Raji (cell line): Measurements from ENCODE around the gene POMP.

Experiments used
- POLR2A ChIP-seq: IDR thresholded peaks from 2 replicates; pipeline ENCODE4 v1.6.1; 2011; ENCODE audit warnings: low read depth, low read length, control low read depth; ENCODE audit not compliant: insufficient read depth

The POMP gene

GRCh38 chr13:28666897-28667488 is 8.1 kb downstream of the POMP start:
- TF ChIP-seq POLR2A, result no peak

- no peak for TF ChIP-seq POLR2A
Observed at GRCh38 chr13:28671126-28671792, 12.3 kb downstream of the POMP start.

DNA sequence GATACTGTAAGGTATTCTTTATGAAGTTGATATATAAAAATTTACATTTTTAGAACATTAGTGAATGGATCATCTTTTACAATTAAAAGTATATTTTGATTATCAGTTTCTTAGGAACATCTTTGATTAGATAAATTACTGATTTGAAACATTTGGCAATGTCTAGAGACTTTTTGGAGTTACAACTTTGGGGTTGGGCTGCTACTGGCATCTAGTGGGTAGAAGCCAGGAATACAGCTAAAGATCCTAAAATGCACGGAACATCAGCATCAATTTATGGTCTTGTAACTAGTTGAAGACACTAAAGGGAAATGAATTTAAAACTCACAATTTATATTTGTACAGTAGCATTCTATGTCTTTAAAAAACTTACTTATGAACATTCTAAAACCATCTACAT is 19.9 kb downstream of the POMP start:
- TF ChIP-seq POLR2A, result no peak

DNA sequence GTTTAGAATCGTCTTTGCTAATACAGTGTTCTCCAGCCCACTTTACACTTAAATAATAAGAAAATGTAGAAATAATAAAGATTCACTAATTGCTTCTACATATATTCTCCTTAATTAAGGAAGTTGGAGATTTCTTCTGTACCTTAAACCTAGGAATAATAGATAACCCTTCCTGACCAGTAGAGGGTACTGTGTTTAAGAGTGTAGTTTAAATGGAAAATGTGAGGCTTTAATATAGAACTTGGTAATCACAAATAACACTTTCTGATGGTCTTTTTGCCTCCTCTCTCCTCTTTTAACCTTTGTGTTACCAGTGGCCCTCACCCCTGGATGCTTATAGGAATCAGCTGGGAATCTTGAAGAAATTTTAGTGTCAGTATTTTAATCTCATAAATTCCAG is 20.7 kb downstream of the POMP start:
- no peak for TF ChIP-seq POLR2A

DNA sequence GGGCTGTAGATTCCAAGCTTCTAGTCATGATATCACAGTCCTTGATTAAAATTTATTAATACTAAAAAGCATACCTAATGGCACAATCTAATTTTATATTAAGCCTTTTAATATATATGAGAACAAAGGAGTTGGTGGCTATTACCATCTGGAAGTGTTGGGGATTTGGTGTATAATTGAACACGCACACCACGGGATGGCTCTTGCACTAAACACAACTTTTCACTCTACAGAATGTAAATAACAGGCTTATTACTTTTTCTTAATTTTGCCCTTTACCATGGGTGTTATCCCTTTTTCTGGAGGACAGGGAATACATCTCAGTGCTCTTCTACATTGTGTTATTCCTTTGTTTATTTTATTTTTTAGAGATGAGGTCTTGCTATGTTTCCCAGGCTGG is 21.6 kb downstream of the POMP start:
- TF ChIP-seq POLR2A, result no peak

- TF ChIP-seq POLR2A, result no peak
Observed at GRCh38 chr13:28684257-28684656, 25.3 kb downstream of the POMP start.

DNA sequence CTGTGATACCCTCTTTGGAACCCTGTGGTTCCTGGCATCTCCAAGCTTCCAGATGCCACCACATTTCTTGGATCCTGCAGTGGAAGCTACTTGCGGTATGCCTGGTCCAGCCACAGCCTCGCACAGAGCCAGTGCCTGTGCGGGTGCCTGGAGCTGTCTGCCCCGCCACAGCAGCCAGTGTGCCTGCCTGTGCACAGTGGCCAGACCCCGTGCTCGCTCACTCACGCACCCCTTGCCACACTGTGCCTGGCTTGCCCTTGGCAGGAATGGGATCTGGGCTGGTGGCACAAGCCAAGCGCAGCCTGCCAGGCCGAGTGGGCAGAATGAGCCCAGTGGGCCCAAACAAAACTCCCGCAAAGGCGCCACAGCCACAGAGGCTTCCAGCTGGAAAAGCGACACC is 26.2 kb downstream of the POMP start:
- no peak for TF ChIP-seq POLR2A

- TF ChIP-seq POLR2A, result no peak
Observed at GRCh38 chr13:28685892-28686291, 27.0 kb downstream of the POMP start.

DNA sequence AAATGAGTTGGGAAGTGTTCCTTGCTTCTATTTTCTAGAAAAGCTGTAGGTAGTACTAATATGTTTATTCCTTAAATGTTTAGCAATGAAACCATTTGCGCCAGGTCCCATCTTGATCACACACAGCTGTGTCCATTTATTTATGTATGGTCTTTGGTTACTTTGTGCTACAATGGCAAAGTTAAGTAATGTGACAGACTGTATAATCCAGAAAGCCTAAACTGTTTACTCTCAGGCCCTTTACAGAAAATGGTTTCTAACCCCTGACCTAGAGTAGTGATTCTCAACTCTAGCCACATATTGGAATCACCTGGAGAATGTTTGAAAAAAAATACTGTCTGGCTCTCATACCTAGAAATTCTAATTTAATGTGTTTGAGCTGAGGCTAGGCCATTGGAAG is 38.5 kb downstream of the POMP start:
- no peak for TF ChIP-seq POLR2A

DNA sequence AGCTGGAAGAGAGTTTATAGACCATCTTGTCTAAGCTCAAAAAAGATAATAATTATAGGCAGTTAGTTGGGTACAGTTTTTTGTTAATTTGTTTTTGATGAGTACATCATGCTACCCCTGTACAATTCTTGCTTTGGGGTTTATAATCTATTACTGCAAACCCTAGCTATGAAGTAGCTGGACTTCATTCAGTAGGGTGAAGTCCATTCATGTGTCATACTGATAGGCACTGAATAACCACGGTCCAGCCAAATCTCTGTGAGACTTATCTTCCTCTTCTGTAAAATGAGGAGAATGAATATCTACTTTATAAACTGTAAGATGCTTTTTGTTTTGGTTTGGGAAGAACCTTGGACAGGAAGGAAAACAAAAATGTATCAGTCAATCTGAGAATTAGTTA is 40.3 kb downstream of the POMP start:
- no peak for TF ChIP-seq POLR2A

- TF ChIP-seq POLR2A, result no peak
Observed at GRCh38 chr13:28704282-28704681, 45.4 kb downstream of the POMP start.

- no peak for TF ChIP-seq POLR2A
Observed at GRCh38 chr13:28704919-28705318, 46.0 kb downstream of the POMP start.

GRCh38 chr13:28705461-28706083 is 46.6 kb downstream of the POMP start:
- TF ChIP-seq POLR2A, result no peak

DNA sequence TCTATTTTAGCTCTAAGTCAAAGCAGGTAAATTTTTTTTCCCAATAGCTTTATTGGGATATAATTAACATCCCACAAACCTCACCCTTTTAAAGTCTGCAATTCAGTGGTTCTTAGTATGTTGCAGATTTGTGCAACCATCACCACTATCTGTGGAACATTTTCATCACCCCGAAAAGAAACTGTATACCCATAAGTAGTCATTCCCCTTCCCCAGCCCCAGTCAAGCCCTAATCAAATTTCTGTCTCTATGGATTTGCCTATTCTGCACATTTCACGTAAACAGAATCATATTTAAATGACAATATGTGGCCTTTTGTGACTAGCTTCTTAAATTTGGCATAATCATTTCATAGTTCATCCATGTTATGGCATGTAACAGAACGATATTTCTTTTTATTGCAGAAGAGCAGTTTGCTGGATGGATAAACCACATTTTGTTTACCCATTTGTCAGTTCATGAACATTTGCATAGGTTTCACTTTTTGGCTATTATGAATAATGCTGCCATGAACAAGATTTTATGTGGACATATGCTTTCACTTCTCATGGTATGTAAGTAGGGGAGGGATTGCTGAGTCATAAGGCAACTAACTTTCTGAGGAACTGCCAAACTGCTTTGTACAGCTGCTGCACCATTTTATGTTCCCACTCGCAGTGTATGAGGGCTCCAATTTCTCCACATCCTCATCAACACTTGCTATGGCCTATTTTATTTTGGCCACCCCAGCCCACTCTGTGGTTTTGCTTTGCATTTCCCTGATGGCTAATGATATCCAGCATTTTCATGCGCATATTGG is 48.9 kb downstream of the POMP start:
- peak; percentile 45 for TF ChIP-seq POLR2A

- TF ChIP-seq POLR2A, result no peak
Observed at GRCh38 chr13:28710161-28710560, 51.2 kb downstream of the POMP start.

DNA sequence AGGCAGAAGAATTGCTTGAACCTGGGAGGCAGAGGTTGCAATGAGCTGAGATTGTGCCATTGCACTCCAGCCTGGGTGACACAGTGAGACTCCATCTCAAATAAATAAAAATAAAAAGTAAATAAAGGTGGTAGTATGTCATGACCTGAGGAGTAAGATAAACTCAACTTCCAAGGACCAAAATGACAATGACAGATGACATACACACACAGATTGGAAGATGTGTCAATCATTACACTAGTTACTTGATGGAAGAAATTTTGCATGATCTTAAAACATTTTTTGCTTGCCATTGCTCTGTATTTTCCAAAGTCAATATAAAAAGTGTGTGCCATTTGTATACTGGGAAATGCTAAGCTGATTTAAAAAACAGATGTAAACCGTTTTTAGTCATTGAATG is 55.7 kb downstream of the POMP start:
- no peak for TF ChIP-seq POLR2A
